Endothelial cell of umbilical vein (primary cell): Measurements from ENCODE around the gene PMVK. TPM values are rescaled to one million over a fixed set of nuclear protein-coding genes. Genes with fewer than 3 reads are reported as not detected.

ENCODE experiments used
- BruUV-seq: library from RNA; stranded (reverse); fragments of 400-500 nt; replicated peaks from 2 replicates; lab custom pipeline; 2021; lab: Mats Ljungman, UMichigan
- CTCF ChIA-PET: fragments of 300-600, 350-600 bp; sonication (Branson Sonifier 250); formaldehyde crosslinking; loops from one replicate; lab custom pipeline; 2021; ENCODE audit warnings: antibody characterized with exemption, inconsistent platforms; lab: Charles Lee
- POLR2A ChIA-PET: fragments of 300-600, 350-600 bp; sonication (Branson Sonifier 250); formaldehyde crosslinking; loops from one replicate; lab custom pipeline; 2021; ENCODE audit warnings: antibody characterized with exemption, inconsistent platforms; lab: Charles Lee
- DNase-seq: peaks from one replicate; pipeline ENCODE4 v3.0.0-alpha.2; 2011; ENCODE audit warnings: low read depth, low spot score
- FAIRE-seq: peaks from 2 replicates; lab custom pipeline; 2011; peaks lifted over from hg19 to GRCh38; lab: Jason Lieb, UNC
- H2AFZ ChIP-seq: 2 replicates; pipeline ENCODE4 v1.6.0; 2012; ENCODE audit warnings: low read depth, low read length, control low read depth, inconsistent platforms
- H3K27ac ChIP-seq: 2 replicates; pipeline ENCODE4 v1.5.1; 2011; ENCODE audit warnings: low read depth, mild to moderate bottlenecking, control low read depth, low read length, moderate library complexity; ENCODE audit not compliant: insufficient read depth
- H3K27me3 ChIP-seq, 2 experiments: 2 replicates each; pipeline versions ENCODE4 v1.6.0 to v1.6.1; 2011; ENCODE audit warnings: low read length in 2 of 2, mixed read lengths in 1 of 2; ENCODE audit not compliant: control insufficient read depth in 2 of 2, insufficient read depth in 2 of 2
- H3K36me3 ChIP-seq, 2 experiments: 2 replicates in 1 of 2; 3 replicates in 1 of 2; pipeline ENCODE4 v1.5.1; 2011; ENCODE audit warnings: low read length in 2 of 2, mild to moderate bottlenecking in 1 of 2, moderate library complexity in 1 of 2; ENCODE audit not compliant: control insufficient read depth in 2 of 2, insufficient read depth in 2 of 2; ENCODE audit errors: extremely low read depth in 1 of 2
- H3K4me1 ChIP-seq: 3 replicates; pipeline ENCODE4 v1.5.1; 2011; ENCODE audit warnings: mild to moderate bottlenecking, low read length; ENCODE audit not compliant: control insufficient read depth, insufficient read depth; ENCODE audit errors: extremely low read depth
- H3K4me2 ChIP-seq: 2 replicates; pipeline ENCODE4 v1.6.1; 2011; ENCODE audit warnings: low read length, control low read depth, mixed read lengths; ENCODE audit not compliant: insufficient read depth
- H3K4me3 ChIP-seq, 3 experiments: fragments of 200-600 bp in 1 of 3; sonication (generic), shearing (Covaris generic) in 1 of 3; replicated peaks in 1 of 3; 2 replicates each; pipeline ENCODE4 v1.5.1; 2011 to 2016; ENCODE audit warnings: control low read depth in 3 of 3, low read length in 3 of 3, mild to moderate bottlenecking in 2 of 3, inconsistent platforms in 1 of 3, low read depth in 1 of 3, moderate library complexity in 1 of 3; ENCODE audit not compliant: insufficient read depth in 1 of 3
- H3K79me2 ChIP-seq: 2 replicates; pipeline ENCODE4 v1.6.0; 2012; ENCODE audit warnings: low read length, inconsistent platforms; ENCODE audit not compliant: control insufficient read depth, insufficient read depth
- H3K9ac ChIP-seq: replicated peaks from 2 replicates; pipeline ENCODE3; 2011; ENCODE audit warnings: low read length, control low read depth; ENCODE audit not compliant: insufficient read depth; ENCODE audit errors: extremely low read depth
- H3K9me1 ChIP-seq: replicated peaks from 3 replicates; pipeline ENCODE4 v1.6.0; 2011; ENCODE audit warnings: mild to moderate bottlenecking, low read length; ENCODE audit not compliant: control insufficient read depth, insufficient read depth; ENCODE audit errors: extremely low read depth
- H3K9me3 ChIP-seq: replicated peaks from 2 replicates; pipeline ENCODE4 v1.5.1; 2012; ENCODE audit warnings: low read length, inconsistent platforms; ENCODE audit not compliant: control insufficient read depth, insufficient read depth
- H4K20me1 ChIP-seq: replicated peaks from 2 replicates; pipeline ENCODE3; 2011; ENCODE audit warnings: mild to moderate bottlenecking, low read length; ENCODE audit not compliant: control insufficient read depth, insufficient read depth; ENCODE audit errors: extremely low read depth
- CTCF ChIP-seq, 2 donors: IDR thresholded peaks; 1 replicate in 1 of 2; 2 replicates in 1 of 2; pipeline ENCODE4 v1.5.1; 2011; ENCODE audit warnings: low read length in 2 of 2, mild to moderate bottlenecking in 2 of 2, moderate library complexity in 2 of 2, control low read depth in 1 of 2, inconsistent platforms in 1 of 2, low read depth in 1 of 2; ENCODE audit not compliant: insufficient read depth in 1 of 2; ENCODE audit errors: extremely low read depth in 1 of 2
- EZH2 ChIP-seq: IDR thresholded peaks from 2 replicates; pipeline ENCODE4 v1.6.1; 2012; ENCODE audit warnings: borderline replicate concordance, low read depth, mild to moderate bottlenecking, moderate library complexity, low read length, inconsistent platforms; ENCODE audit not compliant: severe bottlenecking
- FOS ChIP-seq: IDR thresholded peaks from 2 replicates; pipeline ENCODE4 v1.6.1; 2011; ENCODE audit warnings: mild to moderate bottlenecking, low read length, moderate library complexity, borderline replicate concordance; ENCODE audit not compliant: insufficient read depth
- GATA2 ChIP-seq: IDR thresholded peaks from 2 replicates; pipeline ENCODE4 v1.7.0; 2011; ENCODE audit warnings: low read depth, mild to moderate bottlenecking, moderate library complexity, mixed read lengths, low read length; ENCODE audit not compliant: insufficient read length, insufficient read depth
- MAX ChIP-seq: IDR thresholded peaks from 2 replicates; pipeline ENCODE4 v1.6.1; 2011; ENCODE audit not compliant: insufficient read depth, insufficient read length
- POLR2A ChIP-seq: IDR thresholded peaks from 2 replicates; pipeline ENCODE4 v1.6.1; 2012; ENCODE audit warnings: low read depth, mild to moderate bottlenecking, control low read depth, low read length
- dilution Hi-C: fragments of 300-500 bp; cut with MboI; formaldehyde crosslinking; loops from one replicate; pipeline ENCODE4 v1.15.0; 2019; ENCODE audit warnings: low sequenced_read_pairs; ENCODE audit not compliant: extremely low pct_ligation_motif_present
- intact Hi-C: fragments of 100-400 bp; cut with micrococcal nuclease; formaldehyde crosslinking; loops from one replicate; pipeline ENCODE4 v1.10.0; 2022
- polyA plus RNA-seq, 4 experiments: library from polyadenylated mRNA; depleted of rRNA in 3 of 4; stranded (reverse) in 3 of 4; unstranded in 1 of 4; fragments of >200 nt; gene quantifications; 2 replicates each; pipeline versions ENCODE4 v1.2.1 to v1.2.3, GENCODE V29; 2011 to 2012; ENCODE audit warnings: missing spikeins in 1 of 4
- total RNA-seq: library from RNA; stranded (reverse); gene quantifications from 2 replicates; pipeline ENCODE4 v1.2.3, GENCODE V29; 2021

PMVK gene
- total and polyA plus RNA-seq, 2 donors (not counting 3 experiments of a cell fraction or from before 2014, with no cell fraction given), result 22.6 to 32.7 TPM

- Histone ChIP-seq H3K4me1 (peaks cover 25% of the 10 kb centered on the region), H3K9me1 (no peaks in the 10 kb centered on the region), H3K27ac (peak overlapping the region; percentile 30), H3K79me2 (peaks cover 18% of the 10 kb centered on the region), H3K36me3 (peaks cover 10 to 31% of the 10 kb centered on the region in 2 experiments), H3K4me2 (peak overlapping the region; percentile 86), H3K9me3 (no peaks in the 10 kb centered on the region), H2AFZ (no peak overlapping the region), H3K27me3 (no peaks in the 10 kb centered on the region), H3K9ac (peak overlapping the region; percentile 83), H4K20me1 (no peaks in the 10 kb centered on the region), H3K4me3 (peak overlapping the region; percentile 71 to 78 (median 74))
- TF ChIP-seq CTCF (IDR thresholded peaks at IDR 0.05; ENCODE audit: extremely low read depth in 1 of 2, insufficient read depth in 1 of 2, low read depth in 1 of 2, low read length in 2 of 2) (no peak), FOS (no peak), MAX (no peak), POLR2A (no peak), GATA2 (no peak), EZH2 (no peak)
- dilution Hi-C loops (no loop called here), intact Hi-C loops (loop anchor here (1.0 to 2.0 kb wide), 5 partner anchors 10 to 90 kb away; partner anchors contain the start of genes ADAM15, CKS1B and SHC1)
- DNase-seq, result peak; percentile 22
- FAIRE-seq, result peak; percentile 81
- POLR2A ChIA-PET, result interaction anchor here (0.6 to 2.6 kb wide), 4 partner anchors 10 to 164 kb away, joined by 3 to 24 read pairs (median 6); partner anchors contain the start of gene SHC1
- no TSS peak for BruUV-seq
- CTCF ChIA-PET, result interaction anchor here (0.7 to 4.0 kb wide), 15 partner anchors 10 to 125 kb away, joined by 3 to 48 read pairs (median 5); partner anchors contain the start of genes ADAM15, FLAD1, LENEP and PMVK
Measured at GRCh38 chr1:154960446-154961136, 24.1 kb upstream of the PMVK start.
